Retina (tissue), 1 donor: ENCODE results near the gene NCAPD3.
A peak's percentile ranks its signal among the peaks of the same experiment; 100 is the strongest.
"Not testable (repeated sequence)": the region's sequence is repeated elsewhere in the genome, so short reads cannot be mapped to it uniquely, and the experiment has no call there.

Experiments
- DNase-seq: peaks from one replicate; pipeline ENCODE4 v3.0.0-alpha.2; 2016

Gene NCAPD3

GRCh38 chr11:134226806-134227325 is 3.1 kb upstream of the NCAPD3 start:
- no peak for DNase-seq

- DNase-seq, result peak; percentile 78
Observed at GRCh38 chr11:134224710-134225664, 1.2 kb upstream of the NCAPD3 start.

DNA sequence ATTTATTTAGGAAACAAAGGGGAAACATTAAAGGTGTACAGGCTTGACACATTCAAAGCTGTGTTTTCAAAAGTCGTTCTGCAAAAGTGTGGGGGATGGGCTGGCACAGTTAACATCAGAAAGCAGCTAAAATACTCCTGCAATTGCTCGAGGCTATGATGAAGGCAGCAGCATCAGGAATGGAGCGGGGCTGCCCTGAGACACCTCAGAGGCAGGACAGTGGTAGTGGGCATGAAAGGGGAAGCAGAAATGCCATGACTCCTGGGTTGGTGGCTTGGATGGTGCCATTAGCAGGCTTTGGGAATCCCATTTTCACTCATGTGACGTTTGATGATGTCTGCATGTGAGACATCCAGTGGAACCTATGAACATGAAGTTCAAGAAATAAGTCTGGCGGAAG is 646 bp downstream of the NCAPD3 start:
- DNase-seq, result no peak

GRCh38 chr11:134216816-134217215 is 7.0 kb downstream of the NCAPD3 start:
- DNase-seq, result no peak

- DNase-seq, result no peak
Observed at GRCh38 chr11:134215836-134216235, 7.9 kb downstream of the NCAPD3 start.

DNA sequence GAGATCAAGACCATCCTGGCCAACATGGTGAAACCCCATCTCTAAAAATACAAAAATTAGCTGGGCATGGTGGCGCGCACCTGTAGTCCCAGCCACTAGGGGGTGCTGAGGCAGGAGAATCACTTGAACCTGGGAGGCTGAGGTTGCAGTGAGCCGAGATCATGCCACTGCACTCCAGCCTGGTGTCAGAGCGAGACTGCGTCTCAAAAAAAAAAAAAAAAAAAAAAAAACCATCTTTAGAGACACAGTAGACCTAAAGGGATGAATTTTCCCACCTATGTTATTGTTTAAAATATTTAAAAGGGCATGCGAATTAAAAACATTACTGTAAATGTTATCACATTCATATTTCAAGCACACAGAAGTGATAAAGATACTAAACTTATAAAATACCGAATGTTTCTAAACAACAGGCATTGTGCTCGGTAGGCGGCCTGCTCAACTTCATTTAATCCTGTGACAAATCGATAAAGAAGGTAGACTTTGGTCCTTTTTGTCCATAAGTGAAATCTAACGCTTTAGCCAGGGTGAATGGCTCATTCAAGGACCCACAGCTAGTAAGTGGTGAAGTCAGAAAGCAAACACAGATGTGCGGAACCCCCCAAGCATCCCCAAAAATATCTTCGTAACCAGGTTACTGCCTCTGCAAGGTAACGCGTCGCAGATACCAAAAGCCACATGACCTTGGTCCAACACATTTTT is 16.1 kb downstream of the NCAPD3 start:
- DNase-seq, result no peak

DNA sequence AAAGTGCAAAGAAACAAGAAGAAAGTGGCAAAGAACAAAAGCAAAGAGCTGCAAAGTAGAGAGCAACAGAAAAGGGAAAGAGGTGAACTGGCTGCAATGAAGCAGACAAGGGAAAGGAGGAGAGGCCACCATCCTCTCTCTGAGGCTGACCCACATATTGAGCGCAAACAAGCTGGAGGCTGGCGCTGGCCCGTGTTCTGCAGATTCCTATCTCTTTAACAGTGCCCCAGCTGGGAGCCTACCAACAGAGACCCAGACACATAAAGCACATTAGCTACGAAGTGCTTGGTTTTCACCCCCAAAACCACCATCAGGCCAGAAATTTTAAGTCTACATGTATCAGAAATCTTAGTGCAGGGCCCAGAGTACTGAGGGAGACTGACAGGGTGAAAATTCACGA is 17.6 kb downstream of the NCAPD3 start:
- DNase-seq, result no peak

GRCh38 chr11:134205729-134206128 is 18.0 kb downstream of the NCAPD3 start:
- no peak for DNase-seq

DNA sequence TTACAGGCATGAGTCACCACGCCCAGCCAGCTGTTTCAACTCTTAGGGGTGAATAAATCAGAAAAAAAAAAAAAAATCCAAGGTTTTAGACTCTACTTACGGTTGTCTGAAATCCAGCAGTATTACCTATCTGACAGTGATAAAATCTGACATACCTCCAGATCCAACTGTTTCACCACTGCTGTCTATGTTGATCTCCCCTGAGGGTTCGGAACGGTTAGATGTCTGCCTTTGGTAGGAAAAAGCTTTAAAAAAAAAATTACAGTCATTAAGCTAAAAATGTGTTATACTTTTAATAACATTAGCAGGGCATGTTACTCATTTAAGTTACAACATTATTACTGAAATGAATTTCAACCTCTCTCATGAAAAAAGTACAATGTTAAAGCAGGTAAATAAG is 21.1 kb downstream of the NCAPD3 start:
- no peak for DNase-seq

GRCh38 chr11:134200688-134201087 is 23.1 kb downstream of the NCAPD3 start:
- DNase-seq, result no peak

GRCh38 chr11:134199531-134199930 is 24.2 kb downstream of the NCAPD3 start:
- DNase-seq, result no peak

GRCh38 chr11:134196756-134197155 is 27.0 kb downstream of the NCAPD3 start:
- no peak for DNase-seq

DNA sequence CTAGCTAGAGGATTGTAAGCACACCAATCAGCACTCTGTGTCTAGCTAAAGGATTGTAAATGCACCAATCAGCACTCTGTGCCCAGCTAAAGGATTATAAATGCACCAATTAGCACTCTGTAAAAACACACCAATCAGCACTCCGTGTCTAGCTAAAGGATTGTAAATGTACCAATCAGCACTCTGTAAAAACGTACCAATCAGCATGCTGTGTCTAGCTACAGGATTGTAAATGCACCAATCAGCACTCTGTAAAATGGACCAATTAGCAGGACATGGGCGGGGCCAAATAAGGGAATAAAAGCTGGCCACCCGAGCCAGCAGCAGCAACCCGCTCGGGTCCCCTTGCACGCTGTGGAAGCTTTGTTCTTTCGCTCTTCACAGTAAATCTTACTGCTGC is 35.7 kb downstream of the NCAPD3 start:
- not testable (repeated sequence) for DNase-seq

GRCh38 chr11:134181707-134182106 is 42.1 kb downstream of the NCAPD3 start:
- no peak for DNase-seq

- DNase-seq, result no peak
Observed at GRCh38 chr11:134178032-134178674, 45.6 kb downstream of the NCAPD3 start.

- DNase-seq, result no peak
Observed at GRCh38 chr11:134176284-134176683, 47.5 kb downstream of the NCAPD3 start.

DNA sequence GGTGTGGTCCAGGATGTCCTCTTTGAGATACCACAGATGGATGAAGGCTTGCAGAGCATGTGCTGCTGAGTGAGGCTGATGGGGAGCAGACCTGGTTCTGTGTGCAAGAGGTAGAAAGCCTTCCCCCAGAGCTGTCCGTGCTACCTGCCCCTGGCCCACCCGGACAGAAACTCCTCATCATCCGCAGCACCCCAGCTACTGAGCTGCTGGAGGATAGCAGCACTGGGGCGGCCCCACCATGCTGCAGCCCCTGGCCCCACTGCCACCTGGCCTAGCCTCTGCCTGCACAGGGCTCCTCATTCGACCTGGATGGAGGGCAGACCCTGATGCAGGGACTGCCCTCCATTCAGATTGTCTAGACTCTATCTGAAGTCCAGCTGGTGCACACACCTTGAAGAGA is 50.5 kb downstream of the NCAPD3 start:
- no peak for DNase-seq

GRCh38 chr11:134171951-134172350 is 51.8 kb downstream of the NCAPD3 start:
- no peak for DNase-seq

GRCh38 chr11:134170919-134171281 is 52.9 kb downstream of the NCAPD3 start:
- no peak for DNase-seq

GRCh38 chr11:134170177-134170918 is 53.4 kb downstream of the NCAPD3 start:
- DNase-seq, result no peak

GRCh38 chr11:134164490-134165370 is 59.0 kb downstream of the NCAPD3 start:
- DNase-seq, result no peak

DNA sequence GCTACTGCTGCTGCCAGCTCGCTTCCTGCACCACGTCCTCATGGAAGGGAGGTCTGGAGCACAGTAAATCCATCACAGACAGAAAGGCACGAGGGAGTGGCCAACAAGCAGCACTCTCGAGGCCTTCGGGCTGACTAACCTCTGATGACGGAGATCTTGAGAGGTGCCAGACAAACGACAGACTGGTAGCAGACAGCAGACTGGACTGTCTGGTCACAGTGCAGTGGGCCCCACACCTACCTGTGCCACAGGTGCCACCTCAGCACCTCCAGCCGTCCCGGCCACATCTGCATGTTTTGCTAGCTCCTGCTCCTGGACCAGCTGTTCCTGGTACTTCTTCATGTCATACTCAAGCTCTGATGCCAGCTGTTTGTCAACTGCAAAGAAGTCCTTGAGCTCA is 64.1 kb downstream of the NCAPD3 start:
- no peak for DNase-seq
